ENCODE results near the gene ARFGEF2.

ARFGEF2 gene

GRCh38 chr20:48957053-48957481 lies 35.6 kb downstream of the ARFGEF2 start:
- Histone ChIP-seq H3K79me2 (ENCODE audit: control insufficient read depth, low read length) (no peaks in the 10 kb centered on the region), H3K4me1 (ENCODE audit: control insufficient read depth, low read length) (no peaks in the 10 kb centered on the region), H4K20me1 (ENCODE audit: control insufficient read depth, insufficient read depth, low read depth, low read length) (no peaks in the 10 kb centered on the region), H3K27me3 (ENCODE audit: control insufficient read depth, low read length) (no peaks in the 10 kb centered on the region), H3K9me2 (replicated peaks; ENCODE audit: control insufficient read depth, low read length) (no peaks in the 10 kb centered on the region), H3K27ac (ENCODE audit: low read depth, low read length) (no peak overlapping the region), H3K36me3 (ENCODE audit: control insufficient read depth, low read length) (peaks cover 66% of the 10 kb centered on the region), H3K9me3 (ENCODE audit: control insufficient read depth, insufficient read depth, low read length) (no peaks in the 10 kb centered on the region), H3K4me3 (ENCODE audit: low read length) (no peak overlapping the region), H3K4me2 (ENCODE audit: low read length) (no peak overlapping the region), H3F3A (ENCODE audit: control insufficient read depth, insufficient read depth) (no peaks in the 10 kb centered on the region)
- TF ChIP-seq, protein P1, sequence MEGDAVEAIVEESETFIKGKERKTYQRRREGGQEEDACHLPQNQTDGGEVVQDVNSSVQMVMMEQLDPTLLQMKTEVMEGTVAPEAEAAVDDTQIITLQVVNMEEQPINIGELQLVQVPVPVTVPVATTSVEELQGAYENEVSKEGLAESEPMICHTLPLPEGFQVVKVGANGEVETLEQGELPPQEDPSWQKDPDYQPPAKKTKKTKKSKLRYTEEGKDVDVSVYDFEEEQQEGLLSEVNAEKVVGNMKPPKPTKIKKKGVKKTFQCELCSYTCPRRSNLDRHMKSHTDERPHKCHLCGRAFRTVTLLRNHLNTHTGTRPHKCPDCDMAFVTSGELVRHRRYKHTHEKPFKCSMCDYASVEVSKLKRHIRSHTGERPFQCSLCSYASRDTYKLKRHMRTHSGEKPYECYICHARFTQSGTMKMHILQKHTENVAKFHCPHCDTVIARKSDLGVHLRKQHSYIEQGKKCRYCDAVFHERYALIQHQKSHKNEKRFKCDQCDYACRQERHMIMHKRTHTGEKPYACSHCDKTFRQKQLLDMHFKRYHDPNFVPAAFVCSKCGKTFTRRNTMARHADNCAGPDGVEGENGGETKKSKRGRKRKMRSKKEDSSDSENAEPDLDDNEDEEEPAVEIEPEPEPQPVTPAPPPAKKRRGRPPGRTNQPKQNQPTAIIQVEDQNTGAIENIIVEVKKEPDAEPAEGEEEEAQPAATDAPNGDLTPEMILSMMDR (IDR thresholded peaks at IDR 0.05; ENCODE audit: low read depth, low read length, poor library complexity, severe bottlenecking), result no peak
- TF ChIP-seq EZH2phosphoT487 (IDR thresholded peaks at IDR 0.05; ENCODE audit: borderline replicate concordance, low read length), result no peak

- H3K4me3 ChIP-seq (ENCODE audit: low read length), result no peak overlapping the region
- H3K27ac ChIP-seq (ENCODE audit: low read depth, low read length), result no peak overlapping the region
- no peak overlapping the region for H3K4me2 ChIP-seq (ENCODE audit: low read length)
- H3K36me3 ChIP-seq (ENCODE audit: control insufficient read depth, low read length), result peaks cover 62% of the 10 kb centered on the region
- no peaks in the 10 kb centered on the region for H3K4me1 ChIP-seq (ENCODE audit: control insufficient read depth, low read length)
- no peaks in the 10 kb centered on the region for H3K9me2 ChIP-seq (replicated peaks; ENCODE audit: control insufficient read depth, low read length)
- no peaks in the 10 kb centered on the region for H3F3A ChIP-seq (ENCODE audit: control insufficient read depth, insufficient read depth)
- H3K79me2 ChIP-seq (ENCODE audit: control insufficient read depth, low read length), result no peaks in the 10 kb centered on the region
- no peaks in the 10 kb centered on the region for H3K9me3 ChIP-seq (ENCODE audit: control insufficient read depth, insufficient read depth, low read length)
- no peaks in the 10 kb centered on the region for H3K27me3 ChIP-seq (ENCODE audit: control insufficient read depth, low read length)
- TF ChIP-seq EZH2phosphoT487 (IDR thresholded peaks at IDR 0.05; ENCODE audit: borderline replicate concordance, low read length), result no peak
- TF ChIP-seq, protein P1 (IDR thresholded peaks at IDR 0.05; ENCODE audit: low read depth, low read length, poor library complexity, severe bottlenecking), result no peak
- H4K20me1 ChIP-seq (ENCODE audit: control insufficient read depth, insufficient read depth, low read depth, low read length), result no peaks in the 10 kb centered on the region
Observed at GRCh38 chr20:48957533-48957932, 36.0 kb downstream of the ARFGEF2 start.

DNA sequence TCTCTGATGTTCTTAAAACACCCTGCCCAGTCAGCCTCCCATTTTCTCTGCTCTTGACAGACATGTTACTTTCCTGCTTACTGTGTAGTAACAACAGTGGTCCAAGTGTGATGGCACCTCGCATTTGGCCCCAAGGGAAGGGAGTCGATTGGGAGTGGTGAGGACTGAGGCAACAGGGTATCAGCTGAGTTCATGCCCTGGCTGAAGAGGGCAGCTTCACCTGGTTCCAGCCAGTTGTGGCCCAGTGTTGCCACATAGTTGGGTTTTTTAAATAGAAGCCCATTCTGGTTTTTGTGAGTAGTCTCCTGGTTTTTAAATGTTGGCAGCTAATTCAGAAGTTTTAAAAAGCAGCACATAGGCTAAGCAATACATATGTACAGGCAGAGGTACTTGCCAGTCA lies 37.2 kb downstream of the ARFGEF2 start:
- Histone ChIP-seq H3K4me3 (ENCODE audit: low read length) (no peak overlapping the region), H3K4me2 (ENCODE audit: low read length) (no peak overlapping the region), H3F3A (ENCODE audit: control insufficient read depth, insufficient read depth) (no peaks in the 10 kb centered on the region), H3K27ac (ENCODE audit: low read depth, low read length) (no peak overlapping the region), H3K36me3 (ENCODE audit: control insufficient read depth, low read length) (peaks cover 57% of the 10 kb centered on the region), H3K9me2 (replicated peaks; ENCODE audit: control insufficient read depth, low read length) (no peaks in the 10 kb centered on the region), H3K27me3 (ENCODE audit: control insufficient read depth, low read length) (no peaks in the 10 kb centered on the region), H3K9me3 (ENCODE audit: control insufficient read depth, insufficient read depth, low read length) (no peaks in the 10 kb centered on the region), H4K20me1 (ENCODE audit: control insufficient read depth, insufficient read depth, low read depth, low read length) (no peaks in the 10 kb centered on the region), H3K79me2 (ENCODE audit: control insufficient read depth, low read length) (no peaks in the 10 kb centered on the region), H3K4me1 (ENCODE audit: control insufficient read depth, low read length) (no peaks in the 10 kb centered on the region)
- TF ChIP-seq, protein P1 (IDR thresholded peaks at IDR 0.05; ENCODE audit: low read depth, low read length, poor library complexity, severe bottlenecking), result no peak
- no peak for TF ChIP-seq EZH2phosphoT487 (IDR thresholded peaks at IDR 0.05; ENCODE audit: borderline replicate concordance, low read length)
